HCT116 (cell line): ENCODE measurements around the gene ACP3. TPM values are rescaled to one million over a fixed set of nuclear protein-coding genes. Genes with fewer than 3 reads are reported as not detected.
"Not testable (repeated sequence)": the region's sequence is repeated elsewhere in the genome, so short reads cannot be mapped to it uniquely, and the experiment has no call there.

Experiments
- ATAC-seq: fragments of 200-7000 bp; cut with Tn5 transposase; 2 replicates; pipeline ENCODE4 v1.9.1; 2020; ENCODE audit warnings: mild to moderate bottlenecking, moderate library complexity
- BruUV-seq: library from RNA; stranded (reverse); fragments of 400-500 nt; replicated peaks from 2 replicates; lab custom pipeline; 2021; lab: Mats Ljungman, UMichigan
- CTCF ChIA-PET: fragments of 300-600 bp; sonication (Branson Sonifier 250); formaldehyde crosslinking; loops from one replicate; lab custom pipeline; 2021; ENCODE audit warnings: antibody characterized with exemption; lab: Charles Lee
- POLR2A ChIA-PET: fragments of 300-600, 350-600 bp; sonication (Branson Sonifier 250); formaldehyde crosslinking; loops from one replicate; lab custom pipeline; 2021; ENCODE audit warnings: antibody characterized with exemption; lab: Charles Lee
- RAD21 ChIA-PET, 2 experiments: fragments of 300-600 bp; sonication (Branson Sonifier 250); formaldehyde crosslinking; loops; one replicate each; lab custom pipeline; 2023; ENCODE audit warnings: low total read pairs in 2 of 2; ENCODE audit not compliant: uncharacterized antibody in 2 of 2, unreplicated experiment in 2 of 2, low non-redundant PET in 1 of 2; lab: Charles Lee
- DNase-seq: peaks from one replicate; pipeline ENCODE4 v3.0.0-alpha.2; 2010; ENCODE audit warnings: low read depth, low spot score
- H2AFZ ChIP-seq: fragments of 200-600 bp; shearing (Covaris generic), sonication (generic); 2 replicates; pipeline ENCODE4 v1.6.1; 2017; ENCODE audit warnings: low read depth, mixed run types, mixed read lengths, antibody characterized with exemption, low read length; ENCODE audit not compliant: poor library complexity, severe bottlenecking
- H3K27ac ChIP-seq: 2 replicates; pipeline ENCODE4 v1.5.1; 2012; ENCODE audit warnings: low read depth, low read length
- H3K27me3 ChIP-seq: fragments of 200-600 bp; sonication (generic); 2 replicates; pipeline ENCODE4 v1.6.1; 2016; ENCODE audit warnings: mixed run types, low read length, mixed read lengths; ENCODE audit not compliant: insufficient read depth
- H3K36me3 ChIP-seq, 2 experiments: fragments of 200-500 bp in 1 of 2; fragments of 200-600 bp in 1 of 2; sonication (Bioruptor generic) in 1 of 2; sonication (generic) in 1 of 2; 2 replicates each; pipeline versions ENCODE4 v1.5.1 to v1.6.1; 2014 to 2016; ENCODE audit warnings: low read length in 2 of 2, inconsistent platforms in 1 of 2, mixed read lengths in 1 of 2, mixed run types in 1 of 2; ENCODE audit not compliant: insufficient read depth in 2 of 2, control insufficient read depth in 1 of 2
- H3K4me1 ChIP-seq, 2 experiments: fragments of 200-600 bp in 1 of 2; sonication (generic) in 1 of 2; 2 replicates each; pipeline versions ENCODE4 v1.5.1 to v1.6.1; 2012 to 2017; ENCODE audit warnings: low read length in 2 of 2, inconsistent platforms in 1 of 2, mild to moderate bottlenecking in 1 of 2, mixed read lengths in 1 of 2, mixed run types in 1 of 2, moderate library complexity in 1 of 2; ENCODE audit not compliant: insufficient read depth in 2 of 2, control insufficient read depth in 1 of 2
- H3K4me2 ChIP-seq: fragments of 200-600 bp; sonication (generic); 2 replicates; pipeline ENCODE4 v1.6.1; 2017; ENCODE audit warnings: mixed run types, low read length, mixed read lengths
- H3K4me3 ChIP-seq, 2 experiments: fragments of 200-600 bp in 1 of 2; sonication (generic) in 1 of 2; replicated peaks in 1 of 2; 2 replicates each; pipeline ENCODE4 v1.5.1; 2011 to 2016; ENCODE audit warnings: low read length in 2 of 2, control low read depth in 1 of 2, low read depth in 1 of 2, mild to moderate bottlenecking in 1 of 2, mixed read lengths in 1 of 2, mixed run types in 1 of 2
- H3K79me2 ChIP-seq: fragments of 200-600 bp; sonication (generic); 2 replicates; pipeline ENCODE4 v1.6.1; 2017; ENCODE audit warnings: mild to moderate bottlenecking, mixed run types, low read length, moderate library complexity, mixed read lengths; ENCODE audit not compliant: insufficient read depth
- H3K9ac ChIP-seq: fragments of 200-600 bp; sonication (generic); 2 replicates; pipeline ENCODE4 v1.6.1; 2016; ENCODE audit warnings: low read length, mixed read lengths
- H3K9me2 ChIP-seq: fragments of 200-600 bp; sonication (generic), shearing (Covaris generic); 2 replicates; pipeline ENCODE4 v1.6.1; 2017; ENCODE audit warnings: mixed run types, mild to moderate bottlenecking, moderate library complexity; ENCODE audit not compliant: insufficient read depth
- H3K9me3 ChIP-seq, 2 experiments: fragments of 200-500 bp in 1 of 2; fragments of 200-600 bp in 1 of 2; sonication (Bioruptor generic) in 1 of 2; sonication (generic) in 1 of 2; 2 replicates each; pipeline ENCODE4 v1.6.1; 2014 to 2017; ENCODE audit warnings: low read length in 2 of 2, mixed read lengths in 2 of 2, inconsistent platforms in 1 of 2, low read depth in 1 of 2, mild to moderate bottlenecking in 1 of 2, mixed run types in 1 of 2, moderate library complexity in 1 of 2; ENCODE audit not compliant: control insufficient read depth in 1 of 2, insufficient read depth in 1 of 2
- H4K20me1 ChIP-seq: fragments of 200-600 bp; sonication (generic), shearing (Covaris generic); 2 replicates; pipeline ENCODE4 v1.6.1; 2017; ENCODE audit warnings: mixed run types, mild to moderate bottlenecking, moderate library complexity; ENCODE audit not compliant: insufficient read depth
- CEBPB ChIP-seq: IDR thresholded peaks from 2 replicates; pipeline ENCODE4 v1.6.1; 2012; ENCODE audit warnings: low read depth
- EGR1 ChIP-seq: IDR thresholded peaks from 2 replicates; pipeline ENCODE4 v1.6.1; 2012; ENCODE audit warnings: low read depth
- ELF1 ChIP-seq: IDR thresholded peaks from 2 replicates; pipeline ENCODE4 v1.6.1; 2012; ENCODE audit warnings: low read depth, borderline replicate concordance
- POLR2AphosphoS5 ChIP-seq: IDR thresholded peaks from 2 replicates; pipeline ENCODE4 v1.6.1; 2011; ENCODE audit warnings: mild to moderate bottlenecking, low read depth, low read length, moderate library complexity
- SIN3A ChIP-seq: IDR thresholded peaks from 2 replicates; pipeline ENCODE4 v1.6.1; 2012; ENCODE audit warnings: low read depth
- SP1 ChIP-seq: IDR thresholded peaks from 2 replicates; pipeline ENCODE4 v1.6.1; 2012; ENCODE audit warnings: low read depth
- ZFX ChIP-seq: fragments of 450-650 bp; IDR thresholded peaks from 2 replicates; pipeline ENCODE4 v1.6.1; 2017
- intact Hi-C: fragments of 100-400 bp; cut with micrococcal nuclease; formaldehyde crosslinking; loops from 2 replicates; pipeline ENCODE4 v1.10.0; 2022
- total RNA-seq: library from RNA; stranded (reverse); gene quantifications from one replicate; pipeline ENCODE4 v1.2.1, GENCODE V29; 2021; ENCODE audit not compliant: unreplicated experiment
- TF ChIP-seq, protein P1 (sequence below): IDR thresholded peaks from 2 replicates; pipeline ENCODE4 v1.6.1; 2011; ENCODE audit warnings: mild to moderate bottlenecking, low read length, moderate library complexity; ENCODE audit not compliant: insufficient replicate concordance; ENCODE audit errors: extremely low read depth
- TF ChIP-seq, protein P2 (sequence below), 3 experiments: fragments of 200-600 bp in 1 of 3; sonication (generic) in 1 of 3; IDR thresholded peaks in 2 of 3; conservative IDR thresholded peaks in 1 of 3; 2 replicates each; pipeline ENCODE4 v1.5.1; 2012 to 2017; ENCODE audit warnings: low read depth in 2 of 3, low read length in 2 of 3, antibody characterized with exemption in 1 of 3, borderline replicate concordance in 1 of 3, control low read depth in 1 of 3, mild to moderate bottlenecking in 1 of 3, mixed read lengths in 1 of 3, mixed run types in 1 of 3, moderate library complexity in 1 of 3; ENCODE audit not compliant: insufficient read depth in 1 of 3
- TF ChIP-seq, protein P3 (sequence below): IDR thresholded peaks from 2 replicates; pipeline ENCODE4 v1.6.1; 2012

ACP3 gene
- total RNA-seq, 1 experiment from 2014 or later, result 0.79 TPM

DNA sequence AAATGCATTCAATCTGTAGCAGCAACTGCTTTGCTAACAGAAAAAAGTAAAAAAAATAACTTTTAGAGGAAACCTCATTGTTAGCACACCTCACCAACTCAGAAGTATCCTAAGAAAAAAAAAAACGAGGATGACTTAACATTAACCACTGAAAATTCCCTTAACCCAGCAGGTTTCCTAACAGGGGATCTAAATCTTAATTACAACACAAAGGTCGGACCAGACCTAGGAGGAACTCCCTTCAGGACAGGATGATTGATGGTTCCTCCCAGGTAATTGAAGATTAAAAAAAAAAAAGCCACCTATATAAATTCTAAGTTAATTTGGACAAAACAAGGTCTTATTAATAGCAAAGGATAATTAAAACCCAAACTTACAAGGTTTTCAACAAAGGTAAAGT lies 12.9 kb upstream of the ACP3 start:
- H4K20me1 ChIP-seq, H2AFZ ChIP-seq, H3K79me2 ChIP-seq, H3K27me3 ChIP-seq, H3K9ac ChIP-seq, H3K27ac ChIP-seq, H3K9me2 ChIP-seq, ATAC-seq, H3K4me2 ChIP-seq, H3K4me3 ChIP-seq, CTCF ChIA-PET, DNase-seq, H3K9me3 ChIP-seq, intact Hi-C loops, RAD21 ChIA-PET, BruUV-seq, H3K4me1 ChIP-seq, POLR2A ChIA-PET, H3K36me3 ChIP-seq: not testable (repeated sequence)

DNA sequence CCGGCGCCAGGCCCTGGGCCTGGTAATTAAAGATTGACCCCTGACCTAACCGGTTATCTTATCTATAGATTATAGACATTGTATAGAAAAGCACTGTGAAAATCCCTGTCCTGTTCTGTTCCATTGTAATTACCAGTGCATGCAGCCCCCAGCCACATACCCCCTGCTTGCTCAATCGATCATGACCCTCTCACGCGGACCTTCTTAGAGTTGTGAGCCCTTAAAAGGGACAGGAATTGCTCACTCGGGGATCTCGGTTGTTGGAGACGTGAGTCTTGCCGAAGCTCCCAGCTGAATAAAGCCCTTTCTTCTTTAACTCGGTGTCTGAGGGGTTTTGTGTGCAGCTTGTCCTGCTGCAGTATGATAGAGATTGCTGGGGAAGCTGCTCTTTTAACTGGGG lies 7.2 kb upstream of the ACP3 start:
- H3K4me2 ChIP-seq, H2AFZ ChIP-seq, H3K9me3 ChIP-seq, H3K79me2 ChIP-seq, RAD21 ChIA-PET, H4K20me1 ChIP-seq, H3K36me3 ChIP-seq, H3K27ac ChIP-seq, H3K9me2 ChIP-seq, H3K27me3 ChIP-seq, H3K9ac ChIP-seq, DNase-seq, POLR2A ChIA-PET, intact Hi-C loops, ATAC-seq, H3K4me3 ChIP-seq, BruUV-seq, H3K4me1 ChIP-seq: not testable (repeated sequence)
- CTCF ChIA-PET, result interaction anchor here (1.7 to 1.8 kb wide), 3 partner anchors 8 to 89 kb away, joined by 4 to 9 read pairs (median 9); partner anchors contain the start of gene ACP3

DNA sequence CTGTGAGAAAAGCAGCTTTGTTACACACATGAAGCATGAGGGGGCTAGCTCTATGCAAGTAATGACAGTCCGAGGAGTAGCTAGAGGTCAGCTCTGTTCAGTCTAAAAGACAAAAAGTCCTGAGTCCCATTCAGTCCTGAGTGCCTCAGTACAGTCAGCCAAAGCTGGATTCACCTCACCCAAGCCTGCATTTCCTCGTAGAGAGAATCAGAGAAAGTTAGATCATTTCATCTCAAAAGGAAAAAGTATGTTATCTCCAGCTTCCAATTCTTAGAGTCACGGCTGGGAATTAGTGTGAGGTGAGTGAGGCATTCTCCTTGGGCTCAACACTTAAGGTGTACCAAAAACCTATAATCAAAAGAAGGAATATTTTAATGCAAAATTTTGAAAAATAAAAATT lies 5.9 kb upstream of the ACP3 start:
- CTCF ChIA-PET, result no interaction called here
- no peak for ATAC-seq
- POLR2A ChIA-PET, result no interaction called here
- TF ChIP-seq, protein P1, sequence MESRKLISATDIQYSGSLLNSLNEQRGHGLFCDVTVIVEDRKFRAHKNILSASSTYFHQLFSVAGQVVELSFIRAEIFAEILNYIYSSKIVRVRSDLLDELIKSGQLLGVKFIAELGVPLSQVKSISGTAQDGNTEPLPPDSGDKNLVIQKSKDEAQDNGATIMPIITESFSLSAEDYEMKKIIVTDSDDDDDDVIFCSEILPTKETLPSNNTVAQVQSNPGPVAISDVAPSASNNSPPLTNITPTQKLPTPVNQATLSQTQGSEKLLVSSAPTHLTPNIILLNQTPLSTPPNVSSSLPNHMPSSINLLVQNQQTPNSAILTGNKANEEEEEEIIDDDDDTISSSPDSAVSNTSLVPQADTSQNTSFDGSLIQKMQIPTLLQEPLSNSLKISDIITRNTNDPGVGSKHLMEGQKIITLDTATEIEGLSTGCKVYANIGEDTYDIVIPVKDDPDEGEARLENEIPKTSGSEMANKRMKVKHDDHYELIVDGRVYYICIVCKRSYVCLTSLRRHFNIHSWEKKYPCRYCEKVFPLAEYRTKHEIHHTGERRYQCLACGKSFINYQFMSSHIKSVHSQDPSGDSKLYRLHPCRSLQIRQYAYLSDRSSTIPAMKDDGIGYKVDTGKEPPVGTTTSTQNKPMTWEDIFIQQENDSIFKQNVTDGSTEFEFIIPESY, result no peak
- TF ChIP-seq SP1 (no peak), EGR1 (no peak), POLR2AphosphoS5 (no peak), CEBPB (no peak), ZFX (no peak), ELF1 (no peak), SIN3A (no peak)
- TF ChIP-seq, protein P2, sequence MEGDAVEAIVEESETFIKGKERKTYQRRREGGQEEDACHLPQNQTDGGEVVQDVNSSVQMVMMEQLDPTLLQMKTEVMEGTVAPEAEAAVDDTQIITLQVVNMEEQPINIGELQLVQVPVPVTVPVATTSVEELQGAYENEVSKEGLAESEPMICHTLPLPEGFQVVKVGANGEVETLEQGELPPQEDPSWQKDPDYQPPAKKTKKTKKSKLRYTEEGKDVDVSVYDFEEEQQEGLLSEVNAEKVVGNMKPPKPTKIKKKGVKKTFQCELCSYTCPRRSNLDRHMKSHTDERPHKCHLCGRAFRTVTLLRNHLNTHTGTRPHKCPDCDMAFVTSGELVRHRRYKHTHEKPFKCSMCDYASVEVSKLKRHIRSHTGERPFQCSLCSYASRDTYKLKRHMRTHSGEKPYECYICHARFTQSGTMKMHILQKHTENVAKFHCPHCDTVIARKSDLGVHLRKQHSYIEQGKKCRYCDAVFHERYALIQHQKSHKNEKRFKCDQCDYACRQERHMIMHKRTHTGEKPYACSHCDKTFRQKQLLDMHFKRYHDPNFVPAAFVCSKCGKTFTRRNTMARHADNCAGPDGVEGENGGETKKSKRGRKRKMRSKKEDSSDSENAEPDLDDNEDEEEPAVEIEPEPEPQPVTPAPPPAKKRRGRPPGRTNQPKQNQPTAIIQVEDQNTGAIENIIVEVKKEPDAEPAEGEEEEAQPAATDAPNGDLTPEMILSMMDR (IDR thresholded peaks at IDR 0.05 in 2 of 3, conservative IDR thresholded peaks at IDR 0.05 in 1 of 3; ENCODE audit: borderline replicate concordance in 1 of 3, insufficient read depth in 1 of 3, low read depth in 2 of 3, low read length in 2 of 3), result no peak
- TF ChIP-seq, protein P3, sequence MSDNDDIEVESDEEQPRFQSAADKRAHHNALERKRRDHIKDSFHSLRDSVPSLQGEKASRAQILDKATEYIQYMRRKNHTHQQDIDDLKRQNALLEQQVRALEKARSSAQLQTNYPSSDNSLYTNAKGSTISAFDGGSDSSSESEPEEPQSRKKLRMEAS, result no peak

More for the DNA sequence above, 5.9 kb upstream of the ACP3 start:
- Histone ChIP-seq H3K4me2 (no peak overlapping the region), H3K27me3 (no peaks in the 10 kb centered on the region), H3K9me3 (no peaks in the 10 kb centered on the region), H3K27ac (no peak overlapping the region), H3K9me2 (no peaks in the 10 kb centered on the region), H2AFZ (no peak overlapping the region), H3K9ac (no peak overlapping the region), H4K20me1 (no peaks in the 10 kb centered on the region), H3K79me2 (no peaks in the 10 kb centered on the region), H3K4me3 (no peak overlapping the region), H3K36me3 (no peaks in the 10 kb centered on the region), H3K4me1 (peaks cover 0 to 7% of the 10 kb centered on the region in 2 experiments; a peak in 3 of 4 replicates)
- intact Hi-C loops, result no loop called here
- RAD21 ChIA-PET, result no interaction called here
- DNase-seq, result no peak
- BruUV-seq, result no TSS peak
